HCT116 (cell line): ENCODE results near the gene CDCA7.

Source experiments
- CTCF ChIP-seq, 3 experiments: fragments of 200-600 bp in 1 of 3; sonication (generic) in 1 of 3; IDR thresholded peaks in 2 of 3; conservative IDR thresholded peaks in 1 of 3; 2 replicates each; pipeline ENCODE4 v1.5.1; 2012 to 2017; ENCODE audit warnings: low read depth in 2 of 3, low read length in 2 of 3, antibody characterized with exemption in 1 of 3, borderline replicate concordance in 1 of 3, control low read depth in 1 of 3, mild to moderate bottlenecking in 1 of 3, mixed read lengths in 1 of 3, mixed run types in 1 of 3, moderate library complexity in 1 of 3; ENCODE audit not compliant: insufficient read depth in 1 of 3
- EGR1 ChIP-seq: IDR thresholded peaks from 2 replicates; pipeline ENCODE4 v1.6.1; 2012; ENCODE audit warnings: low read depth
- EZH2 ChIP-seq: fragments of 200-600 bp; sonication (generic); IDR thresholded peaks from 2 replicates; pipeline ENCODE4 v1.6.1; 2017; ENCODE audit warnings: antibody characterized with exemption, mixed run types
- EZH2phosphoT487 ChIP-seq: fragments of 200-600 bp; IDR thresholded peaks from 2 replicates; pipeline ENCODE4 v1.6.1; 2018; ENCODE audit warnings: antibody characterized with exemption, borderline replicate concordance
- JUND ChIP-seq: IDR thresholded peaks from 2 replicates; pipeline ENCODE4 v1.6.1; 2012
- POLR2A ChIP-seq: IDR thresholded peaks from 2 replicates; pipeline ENCODE4 v1.7.0; 2011; ENCODE audit warnings: borderline replicate concordance; ENCODE audit not compliant: insufficient read depth, insufficient read length; ENCODE audit errors: extremely low read depth
- POLR2AphosphoS5 ChIP-seq: IDR thresholded peaks from 2 replicates; pipeline ENCODE4 v1.6.1; 2011; ENCODE audit warnings: mild to moderate bottlenecking, low read depth, low read length, moderate library complexity
- TCF7L2 ChIP-seq: IDR thresholded peaks from 2 replicates; pipeline ENCODE4 v1.7.0; 2011; ENCODE audit warnings: borderline replicate concordance, inconsistent platforms; ENCODE audit not compliant: insufficient read depth, insufficient read length; ENCODE audit errors: extremely low read depth
- YY1 ChIP-seq: IDR thresholded peaks from 2 replicates; pipeline ENCODE4 v1.6.1; 2011; ENCODE audit warnings: low read length, low read depth, moderate library complexity, mild to moderate bottlenecking; ENCODE audit not compliant: insufficient replicate concordance; ENCODE audit errors: extremely low read depth
- TF ChIP-seq, protein P1 (sequence below): IDR thresholded peaks from 2 replicates; pipeline ENCODE4 v1.6.1; 2012; ENCODE audit warnings: low read depth

DNA sequence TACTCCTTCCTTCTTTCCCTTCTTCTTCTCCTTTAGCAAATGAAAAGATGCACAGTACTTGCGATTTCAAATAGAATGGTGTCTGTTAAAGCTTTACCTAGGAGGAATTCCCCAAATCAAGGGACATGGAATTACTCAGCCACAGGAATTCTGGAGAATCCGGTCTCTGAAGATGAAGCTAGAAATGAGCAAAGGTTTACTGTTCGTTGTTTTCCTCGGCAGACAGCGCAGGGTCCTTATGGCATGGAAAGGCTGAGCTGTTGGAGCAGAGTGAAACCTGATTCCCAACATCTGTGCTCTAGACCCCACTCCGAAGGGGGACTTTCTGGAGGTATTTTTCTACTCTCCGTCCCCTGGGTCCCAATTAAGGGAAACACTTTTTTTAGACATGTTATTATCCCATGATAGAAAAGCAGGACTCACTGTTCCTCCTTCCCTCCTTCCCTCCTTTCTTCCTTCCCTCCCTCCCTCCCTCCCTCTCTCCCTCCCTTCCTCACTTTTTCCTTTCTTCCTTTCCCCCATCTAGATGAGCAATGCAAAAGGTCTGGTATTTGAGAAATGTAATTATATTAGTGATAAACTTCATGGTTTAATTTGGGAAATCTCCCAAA lies 47.1 kb downstream of the CDCA7 start:
- no peak for TF ChIP-seq POLR2A
- no peak for TF ChIP-seq CTCF (IDR thresholded peaks at IDR 0.05 in 2 of 3, conservative IDR thresholded peaks at IDR 0.05 in 1 of 3; ENCODE audit: borderline replicate concordance in 1 of 3, insufficient read depth in 1 of 3, low read depth in 2 of 3, low read length in 2 of 3)
- TF ChIP-seq EZH2phosphoT487 = no peak
- no peak for TF ChIP-seq POLR2AphosphoS5
- no peak for TF ChIP-seq TCF7L2
- TF ChIP-seq, protein P1, sequence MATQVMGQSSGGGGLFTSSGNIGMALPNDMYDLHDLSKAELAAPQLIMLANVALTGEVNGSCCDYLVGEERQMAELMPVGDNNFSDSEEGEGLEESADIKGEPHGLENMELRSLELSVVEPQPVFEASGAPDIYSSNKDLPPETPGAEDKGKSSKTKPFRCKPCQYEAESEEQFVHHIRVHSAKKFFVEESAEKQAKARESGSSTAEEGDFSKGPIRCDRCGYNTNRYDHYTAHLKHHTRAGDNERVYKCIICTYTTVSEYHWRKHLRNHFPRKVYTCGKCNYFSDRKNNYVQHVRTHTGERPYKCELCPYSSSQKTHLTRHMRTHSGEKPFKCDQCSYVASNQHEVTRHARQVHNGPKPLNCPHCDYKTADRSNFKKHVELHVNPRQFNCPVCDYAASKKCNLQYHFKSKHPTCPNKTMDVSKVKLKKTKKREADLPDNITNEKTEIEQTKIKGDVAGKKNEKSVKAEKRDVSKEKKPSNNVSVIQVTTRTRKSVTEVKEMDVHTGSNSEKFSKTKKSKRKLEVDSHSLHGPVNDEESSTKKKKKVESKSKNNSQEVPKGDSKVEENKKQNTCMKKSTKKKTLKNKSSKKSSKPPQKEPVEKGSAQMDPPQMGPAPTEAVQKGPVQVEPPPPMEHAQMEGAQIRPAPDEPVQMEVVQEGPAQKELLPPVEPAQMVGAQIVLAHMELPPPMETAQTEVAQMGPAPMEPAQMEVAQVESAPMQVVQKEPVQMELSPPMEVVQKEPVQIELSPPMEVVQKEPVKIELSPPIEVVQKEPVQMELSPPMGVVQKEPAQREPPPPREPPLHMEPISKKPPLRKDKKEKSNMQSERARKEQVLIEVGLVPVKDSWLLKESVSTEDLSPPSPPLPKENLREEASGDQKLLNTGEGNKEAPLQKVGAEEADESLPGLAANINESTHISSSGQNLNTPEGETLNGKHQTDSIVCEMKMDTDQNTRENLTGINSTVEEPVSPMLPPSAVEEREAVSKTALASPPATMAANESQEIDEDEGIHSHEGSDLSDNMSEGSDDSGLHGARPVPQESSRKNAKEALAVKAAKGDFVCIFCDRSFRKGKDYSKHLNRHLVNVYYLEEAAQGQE = no peak
- no peak for TF ChIP-seq YY1
- TF ChIP-seq EZH2 = no peak
- no peak for TF ChIP-seq EGR1
- TF ChIP-seq JUND = no peak
